Choroid plexus epithelial cell (primary cell): Measurements from ENCODE around the gene SLC25A2.
A peak's percentile ranks its signal among the peaks of the same experiment; 100 is the strongest.

Experiments
- DNase-seq: peaks from one replicate; pipeline ENCODE4 v3.0.0-alpha.2; 2010; ENCODE audit warnings: low read depth
- H3K4me3 ChIP-seq: 2 replicates; pipeline ENCODE4 v1.5.1; 2011; ENCODE audit warnings: low read depth, mild to moderate bottlenecking, control low read depth, low read length, moderate library complexity
- TF ChIP-seq, protein P1 (sequence below): conservative IDR thresholded peaks from 2 replicates; pipeline ENCODE4 v1.5.1; 2011; ENCODE audit warnings: low read depth, mild to moderate bottlenecking, control low read depth, inconsistent platforms, low read length, moderate library complexity

SLC25A2 gene

GRCh38 chr5:141298376-141298775, 5.5 kb downstream of the SLC25A2 start:
- H3K4me3 ChIP-seq, result no peak overlapping the region
- no peak for DNase-seq
- TF ChIP-seq, protein P1, sequence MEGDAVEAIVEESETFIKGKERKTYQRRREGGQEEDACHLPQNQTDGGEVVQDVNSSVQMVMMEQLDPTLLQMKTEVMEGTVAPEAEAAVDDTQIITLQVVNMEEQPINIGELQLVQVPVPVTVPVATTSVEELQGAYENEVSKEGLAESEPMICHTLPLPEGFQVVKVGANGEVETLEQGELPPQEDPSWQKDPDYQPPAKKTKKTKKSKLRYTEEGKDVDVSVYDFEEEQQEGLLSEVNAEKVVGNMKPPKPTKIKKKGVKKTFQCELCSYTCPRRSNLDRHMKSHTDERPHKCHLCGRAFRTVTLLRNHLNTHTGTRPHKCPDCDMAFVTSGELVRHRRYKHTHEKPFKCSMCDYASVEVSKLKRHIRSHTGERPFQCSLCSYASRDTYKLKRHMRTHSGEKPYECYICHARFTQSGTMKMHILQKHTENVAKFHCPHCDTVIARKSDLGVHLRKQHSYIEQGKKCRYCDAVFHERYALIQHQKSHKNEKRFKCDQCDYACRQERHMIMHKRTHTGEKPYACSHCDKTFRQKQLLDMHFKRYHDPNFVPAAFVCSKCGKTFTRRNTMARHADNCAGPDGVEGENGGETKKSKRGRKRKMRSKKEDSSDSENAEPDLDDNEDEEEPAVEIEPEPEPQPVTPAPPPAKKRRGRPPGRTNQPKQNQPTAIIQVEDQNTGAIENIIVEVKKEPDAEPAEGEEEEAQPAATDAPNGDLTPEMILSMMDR, result no peak

DNA sequence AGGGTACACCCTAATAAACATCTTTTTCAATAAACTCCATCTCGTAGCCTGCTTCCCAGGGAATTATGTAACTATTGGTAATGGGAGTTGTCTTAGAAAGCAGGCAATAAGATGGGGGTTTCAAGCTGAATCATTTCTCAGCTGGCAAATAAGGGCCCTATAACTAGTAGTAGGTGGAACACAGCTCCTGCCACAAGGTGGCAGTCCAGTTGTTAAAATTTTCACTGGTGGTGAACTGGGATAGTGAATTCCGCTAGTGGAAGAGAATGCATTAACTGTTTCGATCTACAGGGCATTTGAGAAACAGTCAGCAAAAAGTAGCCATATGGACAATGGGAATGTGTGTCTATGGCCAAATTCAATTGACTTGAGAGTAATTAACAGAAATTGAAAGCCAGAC, 30.9 kb downstream of the SLC25A2 start:
- H3K4me3 ChIP-seq, result no peak overlapping the region
- DNase-seq, result no peak
- TF ChIP-seq, protein P1, result no peak

DNA sequence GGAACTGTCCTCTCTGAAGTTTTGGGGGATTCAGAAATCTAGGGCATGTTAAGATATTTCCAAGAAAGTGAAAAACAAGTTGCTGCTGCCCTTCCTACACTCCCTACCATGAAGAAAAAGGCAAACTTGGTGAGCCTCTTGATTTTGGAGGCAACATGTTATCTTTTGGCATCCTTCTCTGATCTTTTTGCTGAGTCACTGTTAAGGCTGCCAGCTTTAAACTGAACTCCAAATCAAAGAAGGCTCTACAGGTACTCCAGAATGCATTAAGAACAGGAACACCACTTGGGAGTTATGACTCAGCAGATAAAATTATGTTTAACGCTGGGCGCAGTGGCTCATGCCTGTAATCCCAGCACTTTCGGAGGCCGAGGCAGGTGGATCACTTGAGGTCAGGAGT, 34.7 kb downstream of the SLC25A2 start:
- TF ChIP-seq, protein P1, result no peak
- H3K4me3 ChIP-seq, result no peak overlapping the region
- DNase-seq, result no peak

DNA sequence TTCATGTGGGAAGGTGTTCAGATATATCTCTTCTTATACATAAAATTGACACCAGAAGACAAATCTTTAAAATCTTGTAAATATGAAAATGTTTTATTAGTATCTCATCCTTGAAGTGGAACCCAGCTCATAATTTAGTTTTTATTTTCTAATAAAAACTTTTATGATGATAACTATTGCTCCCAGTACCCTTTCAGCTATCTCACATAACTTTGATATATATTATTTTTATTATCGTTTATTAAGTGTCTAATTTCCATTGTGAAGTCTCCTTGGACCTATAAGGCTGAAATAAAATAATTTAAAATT, 42.7 kb downstream of the SLC25A2 start:
- H3K4me3 ChIP-seq, result no peak overlapping the region
- TF ChIP-seq, protein P1, result no peak
- no peak for DNase-seq

GRCh38 chr5:141260458-141261237, 43.2 kb downstream of the SLC25A2 start:
- peak; percentile 11 for DNase-seq
- TF ChIP-seq, protein P1, result no peak
- no peak overlapping the region for H3K4me3 ChIP-seq

GRCh38 chr5:141258948-141259347, 44.9 kb downstream of the SLC25A2 start:
- TF ChIP-seq, protein P1, result no peak
- no peak for DNase-seq
- H3K4me3 ChIP-seq, result no peak overlapping the region

DNA sequence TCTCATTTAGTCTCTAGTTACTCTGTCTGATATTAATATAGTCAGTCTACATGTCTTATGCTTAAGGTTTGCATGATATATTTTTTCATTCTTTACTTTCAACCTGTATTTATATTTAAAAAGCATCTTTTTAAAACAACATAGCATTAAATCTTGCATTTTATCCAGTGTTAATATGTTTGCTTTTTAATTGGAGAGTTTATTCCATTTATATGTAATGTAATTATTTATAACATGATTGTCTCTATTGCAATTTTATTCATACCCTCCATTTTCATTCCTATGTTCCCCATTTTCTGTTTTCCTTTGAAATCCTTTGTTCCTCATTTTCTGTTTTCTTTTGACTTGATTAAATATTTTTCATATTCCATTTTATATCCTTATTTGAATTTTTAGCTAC, 45.4 kb downstream of the SLC25A2 start:
- DNase-seq, result no peak
- TF ChIP-seq, protein P1, result no peak
- H3K4me3 ChIP-seq, result no peak overlapping the region
